Gastroesophageal sphincter (tissue), 4 donors: ENCODE data around the gene AEN. TPM values are rescaled to one million over a fixed set of nuclear protein-coding genes. Genes with fewer than 3 reads are reported as not detected.
"Not testable (repeated sequence)": the region's sequence is repeated elsewhere in the genome, so short reads cannot be mapped to it uniquely, and the experiment has no call there.

Experiments used
- ATAC-seq: fragments of 150-250 bp; one replicate; pipeline ENCODE4 v1.9.1; 2016; ENCODE audit warnings: mild to moderate bottlenecking, moderate library complexity
- H3K27ac ChIP-seq, 4 donors: fragments of 200-600 bp; sonication (generic) in 3 of 4; 1 replicate in 3 of 4; 2 replicates in 1 of 4; pipeline ENCODE4 v1.5.1; 2016 to 2019
- H3K27me3 ChIP-seq: fragments of 200-600 bp; sonication (generic); one replicate; pipeline ENCODE4 v1.5.1; 2019
- H3K36me3 ChIP-seq, 2 donors: fragments of 200-600 bp; sonication (generic); one replicate each; pipeline ENCODE4 v1.5.1; 2019; ENCODE audit warnings: control low read depth in 1 of 2
- H3K4me1 ChIP-seq, 3 donors: fragments of 200-600 bp; sonication (generic); 1 replicate in 2 of 3; 2 replicates in 1 of 3; pipeline ENCODE4 v1.5.1; 2016 to 2019; ENCODE audit warnings: control low read depth in 2 of 3
- H3K4me3 ChIP-seq, 2 donors: fragments of 200-600 bp; sonication (generic); one replicate each; pipeline ENCODE4 v1.5.1; 2019; ENCODE audit warnings: mild to moderate bottlenecking in 1 of 2, moderate library complexity in 1 of 2
- H3K9me3 ChIP-seq, 3 donors: fragments of 200-600 bp; sonication (generic); one replicate each; pipeline ENCODE4 v1.5.1; 2017 to 2019; ENCODE audit warnings: control low read depth in 2 of 3
- EP300 ChIP-seq: sonication (generic); formaldehyde crosslinking; IDR thresholded peaks from one replicate; pipeline ENCODE4 v1.6.1; 2017; ENCODE audit warnings: antibody characterized with exemption, mild to moderate bottlenecking
- POLR2A ChIP-seq, 2 donors: fragments of 450-650 bp; IDR thresholded peaks; one replicate each; pipeline ENCODE4 v1.6.1; 2017; ENCODE audit warnings: antibody characterized with exemption in 2 of 2, mild to moderate bottlenecking in 2 of 2, moderate library complexity in 1 of 2
- POLR2AphosphoS5 ChIP-seq: sonication (generic); formaldehyde crosslinking; IDR thresholded peaks from one replicate; pipeline ENCODE4 v1.6.1; 2017; ENCODE audit warnings: antibody characterized with exemption
- WGBS, 2 donors: methylation state at CpG; one replicate each; pipeline ENCODE4 v1.1.5; 2018; ENCODE audit warnings: low coverage in 1 of 2; 5-methylcytosine and 5-hydroxymethylcytosine counted together
- total RNA-seq, 4 donors: library from RNA; depleted of rRNA; stranded (reverse); fragments of >200 nt; gene quantifications; one replicate each; pipeline ENCODE4 v1.1.0, GENCODE V29; 2016
- TF ChIP-seq, protein P1 (sequence below), 4 experiments: fragments of 200-600 bp in 2 of 4; fragments of 450-650 bp in 2 of 4; sonication (generic) in 1 of 4; IDR thresholded peaks; one replicate each; pipeline ENCODE4 v1.5.1; 2017 to 2019; ENCODE audit warnings: antibody characterized with exemption in 4 of 4, mild to moderate bottlenecking in 2 of 4, moderate library complexity in 2 of 4

AEN gene
- total RNA-seq, 4 donors from 2014 or later: 11.0 to 23.4 (median 18.1) TPM

DNA sequence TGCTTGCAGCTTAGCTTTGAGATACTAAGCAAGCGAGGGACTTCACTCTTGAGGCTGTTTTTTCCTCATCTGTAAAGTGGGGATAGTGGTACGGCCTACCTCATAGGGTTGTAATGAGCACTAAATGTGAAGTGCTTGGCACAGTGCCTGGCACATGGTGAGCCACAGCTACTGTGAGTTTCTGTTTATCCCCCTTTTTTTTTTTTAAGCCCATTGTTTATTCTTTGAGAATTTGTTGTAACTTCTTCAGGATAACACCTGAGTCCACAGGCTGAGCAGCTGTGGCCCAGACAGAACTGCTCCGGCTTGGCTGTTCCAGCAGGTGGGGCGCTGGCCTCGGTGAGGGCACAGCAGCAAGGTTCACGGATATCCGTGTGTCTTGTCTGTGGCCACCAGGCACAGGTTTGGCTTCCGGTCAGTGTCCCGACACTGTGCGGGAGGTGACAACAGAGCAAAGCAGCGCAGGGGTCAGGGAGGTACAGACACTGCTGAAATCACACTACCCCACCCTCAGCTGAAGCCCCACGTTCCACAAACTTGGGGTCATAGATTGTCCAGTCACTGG lies 10.4 kb downstream of the AEN start:
- H3K4me1 ChIP-seq: no peaks in the 10 kb centered on the region
- 69 to 76% methylated on average over 2 to 3 of the region's 12 CpGs for WGBS, 2 donors
- H3K27me3 ChIP-seq: no peaks in the 10 kb centered on the region
- peak overlapping the region in 2 of 4 donors; percentile 43 to 51 for H3K27ac ChIP-seq
- no peaks in the 10 kb centered on the region for H3K9me3 ChIP-seq
- peaks cover 0 to 67% of the 10 kb centered on the region in 2 donors for H3K36me3 ChIP-seq
- peak; percentile 56 for ATAC-seq
- no peak for TF ChIP-seq POLR2AphosphoS5
- TF ChIP-seq EP300: no peak
- TF ChIP-seq, protein P1, sequence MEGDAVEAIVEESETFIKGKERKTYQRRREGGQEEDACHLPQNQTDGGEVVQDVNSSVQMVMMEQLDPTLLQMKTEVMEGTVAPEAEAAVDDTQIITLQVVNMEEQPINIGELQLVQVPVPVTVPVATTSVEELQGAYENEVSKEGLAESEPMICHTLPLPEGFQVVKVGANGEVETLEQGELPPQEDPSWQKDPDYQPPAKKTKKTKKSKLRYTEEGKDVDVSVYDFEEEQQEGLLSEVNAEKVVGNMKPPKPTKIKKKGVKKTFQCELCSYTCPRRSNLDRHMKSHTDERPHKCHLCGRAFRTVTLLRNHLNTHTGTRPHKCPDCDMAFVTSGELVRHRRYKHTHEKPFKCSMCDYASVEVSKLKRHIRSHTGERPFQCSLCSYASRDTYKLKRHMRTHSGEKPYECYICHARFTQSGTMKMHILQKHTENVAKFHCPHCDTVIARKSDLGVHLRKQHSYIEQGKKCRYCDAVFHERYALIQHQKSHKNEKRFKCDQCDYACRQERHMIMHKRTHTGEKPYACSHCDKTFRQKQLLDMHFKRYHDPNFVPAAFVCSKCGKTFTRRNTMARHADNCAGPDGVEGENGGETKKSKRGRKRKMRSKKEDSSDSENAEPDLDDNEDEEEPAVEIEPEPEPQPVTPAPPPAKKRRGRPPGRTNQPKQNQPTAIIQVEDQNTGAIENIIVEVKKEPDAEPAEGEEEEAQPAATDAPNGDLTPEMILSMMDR (IDR thresholded peaks at IDR 0.05): no peak
- TF ChIP-seq POLR2A (IDR thresholded peaks at IDR 0.05): no peak
- H3K4me3 ChIP-seq: no peak overlapping the region

DNA sequence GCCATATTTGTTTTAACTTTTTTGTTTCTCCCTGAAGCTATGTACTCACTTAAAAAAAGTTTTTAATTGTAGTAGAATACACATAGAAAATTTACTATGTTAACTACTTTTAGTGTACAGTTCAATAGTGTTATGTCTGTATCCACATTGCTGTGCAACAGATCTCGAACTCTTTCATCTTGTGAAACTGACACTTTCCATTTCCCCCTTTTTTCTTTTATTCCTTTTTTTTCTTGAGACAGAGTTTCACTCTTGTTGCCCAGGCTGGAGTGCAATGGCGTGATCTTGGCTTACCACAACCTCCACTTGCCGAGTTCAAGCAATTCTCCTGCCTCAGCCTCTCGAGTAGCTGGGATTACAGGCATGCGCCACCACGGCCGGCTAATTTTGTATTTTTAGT lies 11.7 kb downstream of the AEN start:
- not testable (repeated sequence) for H3K4me1 ChIP-seq, H3K27ac ChIP-seq, H3K27me3 ChIP-seq, H3K9me3 ChIP-seq, H3K4me3 ChIP-seq, ATAC-seq
- H3K36me3 ChIP-seq: peaks cover 0 to 54% of the 10 kb centered on the region in 2 donors
- WGBS, 2 donors: 71 to 83% methylated on average over 1 to 7 of the region's 7 CpGs

DNA sequence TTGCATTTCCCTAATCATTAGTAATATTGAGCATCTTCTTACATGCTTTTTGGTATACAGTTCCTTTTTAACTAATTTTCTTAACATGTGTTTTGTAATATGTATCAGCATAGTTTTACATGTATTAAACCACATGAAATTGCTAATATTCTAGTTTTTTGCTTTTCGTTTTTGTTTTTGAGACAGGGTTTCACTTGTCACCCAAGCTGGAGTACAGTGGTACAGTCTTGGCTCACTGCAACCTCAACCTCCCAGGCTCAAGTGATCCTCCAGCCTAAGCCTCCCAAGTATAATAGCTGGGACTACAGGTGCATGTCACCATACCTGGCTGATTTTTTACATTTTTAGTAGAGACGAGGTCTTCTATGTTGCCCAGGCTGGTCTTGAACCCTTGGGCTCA lies 13.3 kb downstream of the AEN start:
- Histone ChIP-seq H3K4me1 (peaks cover 2 to 15% (median 8%) of the 10 kb centered on the region in 3 donors), H3K9me3 (no peaks in the 10 kb centered on the region), H3K27me3 (no peaks in the 10 kb centered on the region), H3K36me3 (peaks cover 0 to 38% of the 10 kb centered on the region in 2 donors), H3K4me3 (no peak overlapping the region), H3K27ac (no peak overlapping the region)
- ATAC-seq: no peak
- TF ChIP-seq, protein P1 (IDR thresholded peaks at IDR 0.05): no peak
- TF ChIP-seq EP300: no peak
- TF ChIP-seq POLR2AphosphoS5: no peak
- no peak for TF ChIP-seq POLR2A (IDR thresholded peaks at IDR 0.05)
- WGBS, 2 donors: 92 to 93% methylated on average over 2 of the region's 2 CpGs

DNA sequence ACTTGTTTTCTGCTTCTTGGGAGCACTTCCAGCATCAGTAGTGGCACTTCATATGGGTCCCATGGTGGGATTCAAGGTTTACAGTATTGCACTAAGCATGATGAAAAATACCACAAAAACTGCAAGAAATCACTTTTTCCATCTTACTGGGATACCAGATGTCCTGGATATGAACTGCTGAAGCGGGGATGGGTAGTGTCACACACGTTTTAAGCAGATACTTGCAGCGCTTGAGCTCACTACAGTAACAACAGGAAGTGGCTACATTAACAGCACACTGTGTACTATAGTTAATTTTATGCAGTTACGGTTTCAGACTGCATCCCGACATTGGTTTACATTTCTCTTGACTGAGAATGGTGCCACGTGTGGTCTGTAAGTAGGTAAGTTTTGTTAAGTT lies 14.2 kb downstream of the AEN start:
- Histone ChIP-seq H3K27me3 (no peaks in the 10 kb centered on the region), H3K4me1 (peaks cover 2 to 24% (median 8%) of the 10 kb centered on the region in 3 donors), H3K36me3 (peaks cover 0 to 29% of the 10 kb centered on the region in 2 donors), H3K9me3 (no peaks in the 10 kb centered on the region), H3K27ac (no peak overlapping the region), H3K4me3 (no peak overlapping the region)
- TF ChIP-seq POLR2AphosphoS5 (no peak), EP300 (no peak)
- TF ChIP-seq, protein P1 (IDR thresholded peaks at IDR 0.05): no peak
- no peak for ATAC-seq
- WGBS, 2 donors: 66 to 74% methylated on average over 6 of the region's 6 CpGs

DNA sequence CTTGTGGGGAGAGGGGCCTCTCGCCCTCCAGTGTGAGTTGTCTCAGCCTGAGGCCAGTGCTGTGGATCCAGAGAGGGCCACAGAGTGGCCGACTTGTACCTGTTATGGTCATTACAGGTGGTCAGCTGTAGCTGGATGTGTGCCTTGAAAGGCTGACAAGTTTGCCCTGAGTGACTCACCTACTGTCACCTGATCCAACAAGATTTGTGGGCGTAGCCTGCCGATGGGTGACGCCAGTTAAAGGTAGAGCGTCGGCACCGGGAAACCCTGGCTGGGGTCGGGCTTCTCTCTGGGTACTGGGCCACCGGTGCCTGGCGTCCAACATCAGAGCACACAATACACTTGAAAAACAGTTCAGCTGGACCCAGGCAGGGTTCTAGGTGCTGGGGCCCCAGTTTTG lies 14.9 kb downstream of the AEN start:
- H3K4me1 ChIP-seq: peaks cover 2 to 26% (median 8%) of the 10 kb centered on the region in 3 donors
- H3K36me3 ChIP-seq: peaks cover 0 to 22% of the 10 kb centered on the region in 2 donors
- no peak for ATAC-seq
- WGBS, 2 donors: 93% methylated on average over 5 of the region's 11 CpGs; no CpG with 5 or more reads in 1 of the 2 donors
- H3K27me3 ChIP-seq: no peaks in the 10 kb centered on the region
- no peaks in the 10 kb centered on the region for H3K9me3 ChIP-seq
- TF ChIP-seq POLR2AphosphoS5: no peak
- TF ChIP-seq EP300: no peak
- TF ChIP-seq POLR2A (IDR thresholded peaks at IDR 0.05): no peak
- TF ChIP-seq, protein P1 (IDR thresholded peaks at IDR 0.05): no peak
- no peak overlapping the region for H3K4me3 ChIP-seq
- H3K27ac ChIP-seq: peak overlapping the region in 2 of 4 donors; percentile 48 to 82
